Caki2 (cell line): Measurements from ENCODE around the gene ALDH18A1. TPM values are rescaled to one million over a fixed set of nuclear protein-coding genes. Genes with fewer than 3 reads are reported as not detected.
"Not testable (repeated sequence)": the region's sequence is repeated elsewhere in the genome, so short reads cannot be mapped to it uniquely, and the experiment has no call there.

Experiments
- DNase-seq: peaks from one replicate; pipeline ENCODE4 v3.0.0-alpha.2; 2015; ENCODE audit warnings: low read depth
- in situ Hi-C: cut with HindIII; loops from 2 replicates; pipeline ENCODE4 v1.10.0; 2016; ENCODE audit warnings: low sequenced_read_pairs, low pct_unique_long_range_greater_than_20kb, mixed read lengths
- total RNA-seq: library from RNA; depleted of rRNA; stranded (reverse); fragments of >200 nt; shearing (Covaris generic); gene quantifications from 2 replicates; pipeline ENCODE4 v1.2.3, GENCODE V29; 2014; ENCODE audit warnings: low replicate concordance

Gene ALDH18A1
- total RNA-seq, 1 experiment from 2014 or later = 168 TPM

- peak; percentile 12 for DNase-seq
- in situ Hi-C loops = no loop called here
These were observed 780 bp downstream of the ALDH18A1 start for GRCh38 chr10:95655571-95656290.

GRCh38 chr10:95653895-95654294, 2.6 kb downstream of the ALDH18A1 start:
- in situ Hi-C loops = no loop called here
- DNase-seq = no peak

DNA sequence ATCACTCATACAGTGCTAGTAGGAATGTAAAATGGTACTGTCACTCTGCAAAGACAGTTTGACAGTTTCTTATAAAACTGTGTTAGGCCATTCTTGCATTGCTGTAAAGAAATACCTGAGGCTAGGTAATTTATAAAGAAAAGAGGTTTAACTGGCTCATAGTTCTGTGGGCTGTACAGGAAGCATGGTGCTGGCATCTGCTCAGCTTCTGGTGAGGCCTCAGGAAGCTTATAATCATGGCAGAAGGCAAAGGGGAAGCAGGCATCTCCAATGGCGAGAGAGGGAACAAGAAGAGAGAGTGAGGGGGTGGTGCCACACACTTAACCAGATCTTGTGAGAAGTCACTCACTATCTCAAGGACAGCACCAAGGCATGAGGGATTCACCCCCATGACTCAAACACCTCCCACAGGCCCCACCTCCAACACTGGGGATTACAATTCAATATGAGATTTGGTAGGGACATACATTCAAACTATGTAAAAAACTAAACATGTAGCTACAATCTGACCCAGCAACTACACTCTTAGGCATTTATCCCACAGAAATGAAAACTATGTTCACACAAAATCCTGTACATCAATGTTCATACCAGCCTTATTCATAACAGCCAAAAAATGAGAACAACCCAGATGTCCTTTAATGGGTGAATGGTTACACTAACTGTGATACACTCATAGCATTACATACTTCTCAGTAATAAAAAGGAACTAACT, 5.0 kb downstream of the ALDH18A1 start:
- DNase-seq = no peak
- in situ Hi-C loops = no loop called here

DNA sequence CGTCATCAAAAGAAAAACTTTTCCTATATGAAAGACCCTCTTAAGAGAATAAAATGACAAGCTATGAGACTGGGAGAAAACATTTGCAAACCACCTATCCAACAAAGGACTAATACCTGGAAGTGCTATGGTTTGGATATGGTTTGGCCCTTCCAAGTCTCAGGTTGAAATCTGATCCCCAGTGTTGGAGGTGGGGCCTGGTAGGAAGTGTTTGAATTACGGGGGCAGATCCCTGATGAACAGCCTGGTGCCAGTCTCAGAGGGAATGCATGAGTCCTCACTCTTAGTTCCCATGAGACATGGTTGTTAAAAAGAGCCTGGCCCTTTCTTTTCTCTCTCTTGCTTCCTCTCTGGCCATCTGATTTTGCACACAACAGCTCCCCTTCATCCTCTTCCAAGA, 6.3 kb downstream of the ALDH18A1 start:
- no peak for DNase-seq
- in situ Hi-C loops = no loop called here

DNA sequence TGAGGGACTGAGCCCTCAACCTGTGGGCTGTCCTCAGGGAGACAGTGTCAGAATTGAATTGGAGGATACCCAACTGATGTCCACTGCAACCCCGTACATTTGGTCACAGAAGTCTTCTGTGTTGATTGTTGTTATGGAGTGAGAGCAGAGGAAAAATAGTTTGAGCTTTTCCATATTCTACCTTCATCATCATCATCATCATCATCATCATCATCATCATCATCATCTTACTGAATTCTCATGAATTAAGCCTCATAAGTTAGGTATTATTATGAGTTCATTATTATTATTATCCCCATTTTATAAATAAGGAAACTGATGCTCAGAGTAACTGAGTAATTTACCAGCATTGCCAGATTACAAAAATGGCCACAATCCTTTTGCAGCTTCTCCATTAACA, 8.4 kb downstream of the ALDH18A1 start:
- in situ Hi-C loops = no loop called here
- no peak for DNase-seq

GRCh38 chr10:95646160-95646559, 10.4 kb downstream of the ALDH18A1 start:
- in situ Hi-C loops = no loop called here
- DNase-seq = no peak

DNA sequence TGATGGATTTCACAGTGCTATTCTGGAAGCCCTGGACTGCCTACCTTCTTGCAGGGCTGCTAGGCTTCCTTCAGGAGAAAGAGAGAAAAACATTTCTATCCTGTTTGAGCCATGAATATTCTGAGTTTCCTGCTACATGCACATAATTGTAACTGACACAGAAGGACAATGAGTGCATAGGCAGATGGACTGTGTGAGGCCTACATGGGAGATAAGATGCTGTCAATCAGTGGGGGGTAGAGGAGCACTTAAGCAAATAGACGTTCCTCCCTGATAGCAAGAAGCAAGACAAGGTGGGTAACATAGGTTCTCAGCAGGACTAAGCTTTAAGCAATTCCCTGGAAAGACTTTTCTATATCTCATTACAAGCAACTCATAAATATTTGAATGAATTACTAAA, 11.6 kb downstream of the ALDH18A1 start:
- DNase-seq = no peak
- in situ Hi-C loops = no loop called here

- DNase-seq = no peak
- in situ Hi-C loops = no loop called here
These were observed 15.6 kb downstream of the ALDH18A1 start for GRCh38 chr10:95640891-95641315.

DNA sequence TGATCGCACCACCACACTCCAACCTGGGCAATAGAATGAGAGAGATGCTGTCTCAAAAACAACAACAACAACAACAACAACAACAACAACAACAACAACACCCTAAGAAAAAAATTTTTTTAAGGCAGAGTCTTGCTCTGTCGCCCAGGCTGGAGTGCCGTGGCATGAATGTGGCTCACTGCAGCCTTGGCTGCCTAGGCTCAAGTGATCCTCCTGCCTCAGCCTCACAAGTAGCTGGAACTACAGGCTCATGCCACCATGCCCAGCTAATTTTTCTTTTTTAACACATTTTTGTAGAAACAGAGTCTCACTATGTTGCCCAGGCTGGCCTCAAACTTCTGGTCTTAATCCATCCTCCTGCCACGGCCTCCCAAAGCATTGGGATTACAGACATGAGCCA, 18.6 kb downstream of the ALDH18A1 start:
- in situ Hi-C loops = no loop called here
- no peak for DNase-seq

GRCh38 chr10:95637140-95637539, 19.4 kb downstream of the ALDH18A1 start:
- no peak for DNase-seq

DNA sequence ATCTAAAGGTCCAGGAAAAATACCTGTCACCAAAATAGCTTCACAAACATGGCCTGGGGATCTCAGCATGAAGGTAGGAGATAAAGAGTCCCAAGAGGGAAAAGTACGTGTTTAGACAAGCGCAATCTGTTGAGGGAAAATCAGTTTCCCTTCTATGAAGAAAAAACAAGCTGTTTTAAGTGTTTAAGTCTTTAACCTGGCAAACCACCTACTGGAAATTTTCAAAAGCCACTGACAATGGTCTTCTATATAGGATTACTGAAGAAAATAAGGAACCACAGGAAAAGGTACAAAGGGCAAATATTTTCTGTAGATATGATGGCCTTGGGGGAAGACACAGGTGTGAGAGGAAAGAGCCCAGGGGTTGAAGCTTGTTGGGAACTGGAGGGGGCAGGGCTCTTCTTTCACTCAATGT, 21.2 kb downstream of the ALDH18A1 start:
- no peak for DNase-seq
- in situ Hi-C loops = no loop called here

More at GRCh38 chr10:95637140-95637539, 19.4 kb downstream of the ALDH18A1 start:
- in situ Hi-C loops = no loop called here

- peak; percentile 80 for DNase-seq
- in situ Hi-C loops = no loop called here
These were observed 27.7 kb downstream of the ALDH18A1 start for GRCh38 chr10:95628786-95629185.

DNA sequence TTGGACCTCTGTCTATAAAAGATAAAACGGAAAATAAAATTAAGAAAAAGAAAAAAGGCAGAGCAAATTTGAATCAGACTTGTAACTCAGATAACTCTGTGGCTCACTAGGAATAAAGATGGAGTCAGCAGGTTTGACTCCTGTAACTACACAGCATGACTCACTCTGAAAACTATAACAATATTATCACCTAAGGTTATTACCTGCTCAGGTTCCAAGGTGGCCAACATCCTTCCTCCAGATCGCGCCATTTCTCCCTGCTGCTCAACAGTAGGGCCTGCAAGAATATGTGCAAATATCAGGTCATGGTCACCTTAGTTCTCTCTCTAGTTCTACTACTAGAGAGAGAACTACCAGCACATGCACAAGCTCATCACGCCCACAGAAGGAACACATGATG, 30.0 kb downstream of the ALDH18A1 start:
- in situ Hi-C loops = no loop called here
- no peak for DNase-seq

GRCh38 chr10:95620415-95620814, 36.1 kb downstream of the ALDH18A1 start:
- in situ Hi-C loops, DNase-seq: not testable (repeated sequence)

GRCh38 chr10:95618101-95618500, 38.4 kb downstream of the ALDH18A1 start:
- in situ Hi-C loops = no loop called here
- no peak for DNase-seq

- in situ Hi-C loops = no loop called here
These were observed 40.1 kb downstream of the ALDH18A1 start for GRCh38 chr10:95616446-95616845.

DNA sequence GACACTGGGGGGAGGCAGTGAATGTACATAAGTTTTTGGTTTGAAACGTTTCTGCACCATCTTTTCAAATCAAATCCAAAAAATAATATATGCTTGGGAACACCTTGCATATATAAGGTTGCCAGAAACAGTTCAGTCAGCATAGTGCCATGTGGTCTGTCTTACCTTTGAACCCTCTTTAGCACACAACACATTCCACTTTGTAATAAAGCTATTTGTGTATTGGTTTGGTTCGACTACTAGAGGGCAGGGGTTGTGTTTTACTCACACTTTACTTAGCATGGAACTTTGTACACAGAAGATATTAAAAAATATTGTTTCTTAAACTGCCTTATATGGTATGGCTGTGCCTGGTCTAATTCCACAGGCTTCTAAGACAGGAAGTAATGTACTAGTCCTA, 43.2 kb downstream of the ALDH18A1 start:
- DNase-seq = no peak
- in situ Hi-C loops = no loop called here

More at GRCh38 chr10:95616446-95616845, 40.1 kb downstream of the ALDH18A1 start:
- no peak for DNase-seq

- in situ Hi-C loops = no loop called here
These were observed 45.8 kb downstream of the ALDH18A1 start for GRCh38 chr10:95610727-95611126.

DNA sequence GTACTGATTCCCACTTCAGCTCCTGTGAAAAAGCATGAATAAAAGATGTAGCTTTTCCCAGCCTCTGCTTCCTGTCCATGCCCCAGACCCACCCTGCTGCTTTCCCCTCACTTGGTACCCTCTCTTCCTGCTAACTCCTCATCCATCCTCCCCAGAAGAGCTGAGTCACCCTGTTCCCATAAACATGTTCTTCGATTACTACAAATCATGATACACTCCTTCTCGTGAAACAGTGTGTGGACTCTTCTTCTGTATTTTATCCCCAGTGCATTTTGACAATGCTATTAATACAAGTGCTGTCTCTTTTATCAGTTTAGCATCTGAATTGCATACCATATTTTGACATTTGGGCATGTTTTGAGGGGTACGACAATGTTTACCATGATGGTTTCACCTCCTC, 49.6 kb downstream of the ALDH18A1 start:
- DNase-seq = no peak
- in situ Hi-C loops = no loop called here

More at GRCh38 chr10:95610727-95611126, 45.8 kb downstream of the ALDH18A1 start:
- DNase-seq = no peak

DNA sequence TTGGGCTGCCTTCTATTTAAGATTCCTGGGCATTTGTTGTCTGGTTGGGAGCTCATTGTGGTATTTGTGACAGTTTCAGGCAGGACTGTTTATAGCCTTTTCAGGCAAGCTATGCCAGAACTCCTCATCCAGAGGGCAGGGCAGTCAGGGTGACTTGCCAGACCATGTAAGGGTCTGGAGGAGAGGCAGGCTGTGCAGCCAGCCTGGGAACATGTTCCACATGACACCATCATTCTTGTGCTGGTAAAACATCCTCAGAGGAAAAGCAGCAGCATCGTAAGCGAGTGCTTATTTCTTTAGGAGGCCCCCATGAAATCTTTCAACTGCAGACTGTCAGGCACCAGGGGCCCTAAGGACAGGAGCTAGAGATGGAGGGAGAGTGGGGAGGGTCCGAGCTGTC, 51.3 kb downstream of the ALDH18A1 start:
- DNase-seq = no peak
- in situ Hi-C loops = no loop called here
